ENCODE data around the gene SHISA8. TPM values are rescaled to one million over a fixed set of nuclear protein-coding genes. Genes with fewer than 3 reads are reported as not detected.
A peak's percentile ranks its signal among the peaks of the same experiment; 100 is the strongest.

The SHISA8 gene
- total RNA-seq, 1 donor from 2014 or later = not detected

Small RNAs within 50 kb of the gene (small RNA-seq; reads per million reads assigned to genes)
- gene MIR33A (ENCODE audit: low replicate concordance) = 1.2 reads per million, percentile 81 among the genes with 10 or more reads in this experiment

Other genes with a start within 250 kb of the SHISA8 start
- 41.4 TPM for gene SNU13, start 226.2 kb downstream of the SHISA8 start, total RNA-seq
- gene MEI1, start 215.6 kb downstream of the SHISA8 start, total RNA-seq = 0.59 TPM
- 11.4 TPM for gene CCDC134, start 114.4 kb downstream of the SHISA8 start, total RNA-seq
- 49.7 TPM for gene SREBF2, start 82.0 kb downstream of the SHISA8 start, total RNA-seq
- gene TNFRSF13C, start 11.7 kb upstream of the SHISA8 start, total RNA-seq = 0.59 TPM
- 8.4 TPM for gene CENPM, start 32.1 kb upstream of the SHISA8 start, total RNA-seq
- gene SEPTIN3, start 54.4 kb upstream of the SHISA8 start, total RNA-seq = 1.9 TPM
- gene WBP2NL, start 83.7 kb upstream of the SHISA8 start, total RNA-seq = 2.6 TPM
- gene NAGA, start 155.7 kb upstream of the SHISA8 start, total RNA-seq = 21.6 TPM
- 14.8 TPM for gene PHETA2, start 159.2 kb upstream of the SHISA8 start, total RNA-seq
- 21.2 TPM for gene SMDT1, start 164.6 kb upstream of the SHISA8 start, total RNA-seq
- 51.5 TPM for gene NDUFA6, start 175.7 kb upstream of the SHISA8 start, total RNA-seq
- 1.4 TPM for gene CYP2D6, start 215.7 kb upstream of the SHISA8 start, total RNA-seq

All from skin of body (tissue), 2 donors.